ENCODE measurements around the gene NCKIPSD.
"Not testable (repeated sequence)": the region's sequence is repeated elsewhere in the genome, so short reads cannot be mapped to it uniquely, and the experiment has no call there.

Gene NCKIPSD

DNA sequence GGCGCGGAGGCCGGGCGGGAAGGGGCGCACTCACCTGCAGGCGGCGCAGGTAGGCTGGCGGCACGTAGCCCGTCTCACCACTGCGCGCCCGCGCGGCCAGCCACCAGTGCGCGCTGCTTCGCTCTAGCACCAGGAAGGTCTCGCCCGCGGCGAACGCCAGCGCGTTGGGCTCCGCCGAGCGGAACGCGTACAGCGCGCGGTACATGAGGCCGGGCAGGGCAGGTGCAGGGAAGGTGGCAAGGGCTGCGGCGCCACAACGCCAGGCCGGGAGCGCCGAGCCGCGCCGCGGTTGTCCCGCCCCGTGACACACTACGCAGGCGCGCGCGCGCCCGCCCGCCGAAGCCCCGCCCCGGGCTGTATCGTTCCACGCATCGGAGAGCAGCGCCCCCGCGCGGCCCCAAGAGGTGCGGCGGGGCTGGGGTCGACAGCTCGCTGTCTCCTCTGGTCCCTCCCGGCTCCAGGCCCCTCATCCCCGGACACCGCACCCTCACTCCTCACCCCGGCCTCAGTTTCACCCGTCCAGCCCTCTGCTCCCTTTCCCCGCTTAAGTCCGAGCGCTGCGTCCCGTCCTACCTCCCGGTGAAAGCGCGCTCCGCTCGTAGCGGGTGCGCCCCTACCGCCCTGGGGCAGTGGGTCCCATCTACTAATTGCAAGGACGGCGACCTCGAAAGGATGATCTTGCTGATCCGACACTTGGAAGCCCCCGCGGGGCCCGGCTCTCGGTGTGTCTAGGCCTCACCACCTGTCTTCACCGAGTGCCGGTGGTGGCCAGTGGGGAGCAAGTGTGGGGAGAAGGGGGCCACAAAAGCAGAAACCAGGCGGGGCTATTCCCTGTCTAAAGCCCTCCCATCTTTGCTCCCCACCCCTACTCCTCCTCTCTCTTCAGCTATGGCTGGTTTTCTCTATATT is at the start of gene NCKIPSD:
Gene NCKIPSD (minus strand): TSS at position 313 of the 909 bp plus-strand sequence. CDS start 108 bp downstream, at position 205.
- DNase-seq, result peak; percentile 57 to 82

- DNase-seq, result peak; percentile 66 to 80
These were observed 49.5 kb upstream of the NCKIPSD start for GRCh38 chr3:48735075-48735767.

- DNase-seq, result not testable (repeated sequence)
These were observed 48.8 kb upstream of the NCKIPSD start for GRCh38 chr3:48734541-48734940.

DNA sequence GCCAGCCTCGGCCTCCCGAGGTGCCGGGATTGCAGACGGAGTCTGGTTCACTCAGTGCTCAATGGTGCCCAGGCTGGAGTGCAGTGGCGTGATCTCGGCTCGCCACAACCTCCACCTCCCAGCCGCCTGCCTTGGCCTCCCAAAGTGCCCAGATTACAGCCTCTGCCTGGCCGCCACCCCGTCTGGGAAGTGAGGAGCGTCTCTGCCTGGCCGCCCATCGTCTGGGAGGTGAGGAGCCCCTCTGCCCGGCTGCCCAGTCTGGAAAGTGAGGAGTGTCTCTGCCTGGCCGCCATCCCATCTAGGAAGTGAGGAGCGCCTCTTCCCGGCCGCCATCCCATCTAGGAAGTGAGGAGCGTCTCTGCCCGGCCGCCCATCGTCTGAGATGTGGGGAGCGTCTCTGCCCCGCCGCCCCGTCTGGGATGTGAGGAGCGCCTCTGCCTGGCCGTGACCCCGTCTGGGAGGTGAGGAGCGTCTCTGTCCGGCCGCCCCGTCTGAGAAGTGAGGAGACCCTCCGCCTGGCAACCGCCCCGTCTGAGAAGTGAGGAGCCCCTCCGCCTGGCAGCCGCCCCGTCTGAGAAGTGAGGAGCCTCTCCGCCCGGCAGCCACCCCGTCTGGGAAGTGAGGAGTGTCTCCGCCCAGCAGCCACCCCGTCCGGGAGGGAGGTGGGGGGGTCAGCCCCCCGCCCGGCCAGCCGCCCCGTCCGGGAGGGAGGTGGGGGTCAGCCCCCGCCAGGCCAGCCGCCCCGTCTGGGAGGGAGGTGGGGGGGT is 48.2 kb upstream of the NCKIPSD start:
- DNase-seq, result not testable (repeated sequence)

DNA sequence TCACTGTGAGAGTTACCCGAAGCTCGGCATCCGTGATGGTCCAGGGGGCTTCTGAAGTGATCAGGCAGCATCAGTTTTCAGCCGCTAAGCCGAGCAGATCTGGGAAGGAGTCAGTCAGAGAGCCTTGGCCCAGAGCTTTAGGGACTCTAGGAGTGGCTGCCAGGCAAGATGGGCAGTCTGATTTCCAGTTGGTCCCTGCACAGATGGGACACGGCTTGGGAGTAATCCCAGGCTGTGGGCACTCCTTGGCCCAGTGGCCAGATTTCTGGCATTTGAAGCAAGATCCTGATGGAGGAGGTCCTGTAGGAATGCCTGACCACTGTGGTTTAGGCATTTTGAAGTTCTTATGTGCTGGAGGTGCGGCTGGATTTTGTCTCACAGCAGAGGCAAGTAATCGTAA is 41.8 kb upstream of the NCKIPSD start:
- DNase-seq, result no peak

- not testable (repeated sequence) for DNase-seq
These were observed 39.6 kb upstream of the NCKIPSD start for GRCh38 chr3:48725185-48725855.

- DNase-seq, result no peak
These were observed 38.0 kb upstream of the NCKIPSD start for GRCh38 chr3:48723725-48724124.

GRCh38 chr3:48723293-48723692 is 37.6 kb upstream of the NCKIPSD start:
- not testable (repeated sequence) for DNase-seq

GRCh38 chr3:48716982-48717746 is 31.4 kb upstream of the NCKIPSD start, which contains the start of gene IP6K2:
Gene IP6K2, minus strand, starts transcription at chr3:48717221. Its CDS starts 21,930 bp downstream, at chr3:48695291.
- DNase-seq, result peak; percentile 93 to 98

GRCh38 chr3:48716508-48716981 is 30.8 kb upstream of the NCKIPSD start:
- peak in 1 of 2 experiments; percentile 28 for DNase-seq

DNA sequence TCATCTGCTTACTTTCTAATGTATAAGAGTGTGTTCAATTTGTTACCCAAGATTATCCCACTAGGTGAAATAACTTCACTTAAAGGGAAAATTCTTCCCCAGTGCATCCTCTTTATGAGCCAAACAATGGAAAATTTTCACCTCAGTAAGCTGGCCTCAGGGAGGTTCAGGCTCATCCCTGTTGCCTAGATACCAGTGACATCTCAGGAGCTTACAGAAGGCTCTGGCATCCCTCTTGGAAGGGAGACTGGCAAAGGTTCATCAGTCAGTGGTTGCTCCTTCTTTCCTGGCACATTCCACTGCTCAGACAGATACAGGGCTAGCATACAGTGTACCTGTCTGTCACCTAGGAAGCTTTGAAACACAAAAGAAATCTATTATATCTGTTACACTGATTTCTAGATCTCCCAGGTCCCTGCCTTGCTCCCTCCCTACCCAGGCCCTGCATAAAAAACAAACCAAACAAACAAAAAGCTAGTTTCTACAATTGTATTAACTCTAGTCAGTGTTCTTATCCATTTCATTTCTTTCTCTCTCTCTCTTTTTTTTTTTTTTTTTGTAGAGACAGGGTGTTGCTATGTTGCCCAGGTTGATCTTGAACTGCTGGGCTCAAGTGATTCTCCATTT is 29.6 kb upstream of the NCKIPSD start:
- peak in 1 of 2 experiments; percentile 23 for DNase-seq

GRCh38 chr3:48711727-48712126 is 26.0 kb upstream of the NCKIPSD start:
- DNase-seq, result no peak

DNA sequence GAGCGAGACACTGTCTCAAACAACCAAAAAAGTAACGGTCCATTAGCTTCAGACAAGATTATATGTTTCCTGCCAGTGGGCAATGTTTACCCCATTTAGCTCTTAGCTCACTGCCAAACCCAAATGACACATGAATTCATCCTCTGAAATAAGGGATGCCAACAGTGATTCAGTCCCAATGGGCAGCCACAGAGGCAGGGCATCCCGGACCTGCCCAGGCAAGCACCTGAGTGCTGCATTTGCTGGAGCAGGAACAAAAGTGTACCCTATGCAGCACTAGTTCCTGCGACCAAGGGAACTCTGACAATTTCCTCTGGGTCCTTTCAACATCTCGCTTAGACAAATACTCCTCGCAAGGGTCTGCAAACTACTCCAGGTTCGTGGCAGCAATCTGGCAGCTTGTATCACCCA is 23.3 kb upstream of the NCKIPSD start:
- no peak for DNase-seq

GRCh38 chr3:48708481-48708889 is 22.8 kb upstream of the NCKIPSD start:
- no peak for DNase-seq

DNA sequence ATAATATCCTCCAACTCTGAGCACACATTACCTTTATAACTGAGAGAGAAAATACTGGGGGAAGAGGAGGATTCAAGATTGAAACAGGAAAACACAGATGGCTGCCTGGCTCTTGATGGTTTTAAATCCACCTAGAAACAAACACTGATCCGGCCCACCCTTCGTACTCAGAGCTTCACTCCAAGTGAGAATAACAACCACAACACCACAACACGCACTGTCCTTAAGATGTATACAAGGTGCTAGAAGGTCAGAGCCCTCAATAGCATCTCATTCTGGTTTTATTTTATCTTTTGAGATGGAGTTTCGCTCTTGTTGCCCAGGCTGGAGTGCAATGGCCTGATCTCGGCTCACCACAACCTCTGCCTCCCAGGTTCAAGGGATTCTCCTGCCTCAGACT is 21.4 kb upstream of the NCKIPSD start:
- DNase-seq, result peak in 1 of 2 experiments; percentile 3

DNA sequence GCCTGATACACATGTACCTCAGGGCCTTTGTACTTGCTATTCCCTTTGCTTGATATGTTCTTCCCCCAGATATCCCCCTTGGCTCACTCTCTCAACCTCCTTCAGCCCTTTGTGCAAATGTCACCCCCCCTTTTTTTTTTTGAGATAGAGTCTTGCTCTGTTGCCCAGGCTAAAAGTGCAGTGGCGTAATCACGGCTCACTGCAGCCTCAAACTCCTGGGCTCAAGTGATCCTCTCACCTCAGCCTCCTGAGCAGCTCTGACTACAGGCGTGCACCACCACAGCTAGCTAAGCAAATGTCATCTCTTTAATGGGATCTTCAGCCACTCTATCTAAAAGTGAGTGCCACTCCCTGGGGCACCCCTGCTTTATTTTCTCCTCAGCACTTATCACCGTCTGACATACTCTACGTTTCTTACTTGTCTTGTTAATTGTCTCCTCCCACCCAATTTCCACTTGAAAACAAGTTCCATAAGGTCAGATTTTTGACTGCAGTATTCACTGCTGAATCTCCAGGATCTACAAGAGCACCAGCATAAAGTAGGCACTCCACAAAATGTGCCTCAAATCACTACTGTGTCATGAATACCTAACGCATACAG is 16.7 kb upstream of the NCKIPSD start:
- DNase-seq, result no peak

GRCh38 chr3:48700731-48701405 is 15.2 kb upstream of the NCKIPSD start:
- no peak for DNase-seq

DNA sequence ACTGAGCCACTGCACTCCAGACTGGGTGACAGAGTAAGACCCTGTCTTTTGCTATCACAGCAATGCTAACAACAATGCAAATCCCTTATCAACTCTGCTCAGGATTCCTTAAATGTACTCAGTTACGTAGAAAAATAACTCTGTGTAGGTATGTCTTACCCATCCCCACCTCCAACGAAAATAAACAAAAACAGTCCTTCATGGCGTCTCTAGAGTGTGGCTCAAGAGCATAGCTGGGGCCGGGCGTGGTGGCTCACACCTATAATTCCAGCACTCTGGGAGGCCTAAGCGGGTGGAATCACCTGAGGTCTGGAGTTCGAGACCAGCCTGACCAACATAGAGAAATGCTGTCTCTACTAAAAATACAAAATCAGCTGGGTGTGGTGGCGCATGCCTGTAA is 13.2 kb upstream of the NCKIPSD start:
- no peak for DNase-seq

- DNase-seq, result no peak
These were observed 12.2 kb upstream of the NCKIPSD start for GRCh38 chr3:48697952-48698351.

DNA sequence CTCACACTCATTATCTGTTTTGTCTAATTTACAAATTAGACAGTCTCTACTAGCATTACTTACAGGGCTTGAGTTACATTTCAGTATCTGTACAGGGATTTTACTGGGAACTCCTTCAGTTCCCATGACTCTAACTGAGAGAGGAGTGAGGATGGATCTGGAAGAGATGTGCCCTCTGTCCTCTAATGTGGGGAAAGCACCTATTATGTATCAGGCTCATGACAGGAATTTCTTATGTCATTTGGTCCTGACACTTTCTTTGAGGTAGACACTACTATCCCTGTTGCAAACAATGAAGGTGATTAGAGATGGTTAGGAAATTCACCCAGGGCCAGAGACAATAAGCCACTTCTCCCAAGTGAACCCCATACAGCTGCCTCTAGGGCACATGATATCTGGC is 10.9 kb upstream of the NCKIPSD start:
- no peak for DNase-seq

Measured in NCI-H524 (cell line).